Fibroblast of lung (primary cell): Measurements from ENCODE around the gene AGAP1. TPM values are rescaled to one million over a fixed set of nuclear protein-coding genes. Genes with fewer than 3 reads are reported as not detected.

Source experiments
- DNase-seq, 2 donors: peaks; one replicate each; pipeline versions ENCODE4 v3.0.0 to v3.0.0-alpha.2; 2010; ENCODE audit warnings: low read depth in 2 of 2
- H2AFZ ChIP-seq: 2 replicates; pipeline ENCODE4 v1.5.1; 2012; ENCODE audit warnings: low read length, control low read depth, inconsistent platforms
- H3K27ac ChIP-seq: 2 replicates; pipeline ENCODE4 v1.5.1; 2011; ENCODE audit warnings: low read length, control low read depth; ENCODE audit not compliant: insufficient read depth
- H3K27me3 ChIP-seq: 2 replicates; pipeline ENCODE4 v1.5.1; 2011; ENCODE audit warnings: mild to moderate bottlenecking, low read length; ENCODE audit not compliant: control insufficient read depth, insufficient read depth
- H3K36me3 ChIP-seq: 2 replicates; pipeline ENCODE4 v1.5.1; 2011; ENCODE audit warnings: low read length; ENCODE audit not compliant: control insufficient read depth, insufficient read depth
- H3K4me1 ChIP-seq: 2 replicates; pipeline ENCODE4 v1.5.1; 2011; ENCODE audit warnings: low read length; ENCODE audit not compliant: control insufficient read depth, insufficient read depth; ENCODE audit errors: extremely low read depth
- H3K4me2 ChIP-seq: 2 replicates; pipeline ENCODE4 v1.5.1; 2011; ENCODE audit warnings: low read length, control low read depth; ENCODE audit not compliant: insufficient read depth; ENCODE audit errors: extremely low read depth
- H3K4me3 ChIP-seq, 4 experiments: fragments of 200-600 bp in 1 of 4; sonication (generic) in 1 of 4; replicated peaks in 1 of 4; 2 replicates each; pipeline ENCODE4 v1.5.1; 2011 to 2016; ENCODE audit warnings: low read length in 4 of 4, low read depth in 3 of 4, mild to moderate bottlenecking in 3 of 4, control low read depth in 2 of 4, inconsistent platforms in 1 of 4, mixed read lengths in 1 of 4; ENCODE audit not compliant: insufficient read depth in 1 of 4; ENCODE audit errors: control extremely low read depth in 1 of 4
- H3K79me2 ChIP-seq: 2 replicates; pipeline ENCODE4 v1.5.1; 2012; ENCODE audit warnings: mild to moderate bottlenecking, low read length, inconsistent platforms; ENCODE audit not compliant: control insufficient read depth, insufficient read depth
- H3K9ac ChIP-seq: 2 replicates; pipeline ENCODE4 v1.5.1; 2011; ENCODE audit warnings: mild to moderate bottlenecking, low read length, control low read depth; ENCODE audit not compliant: insufficient read depth
- H3K9me3 ChIP-seq: 2 replicates; pipeline ENCODE4 v1.5.1; 2012; ENCODE audit warnings: low read depth, low read length; ENCODE audit not compliant: control insufficient read depth, insufficient read depth
- H4K20me1 ChIP-seq: 2 replicates; pipeline ENCODE4 v1.5.1; 2011; ENCODE audit warnings: low read length; ENCODE audit not compliant: control insufficient read depth, insufficient read depth; ENCODE audit errors: extremely low read depth
- EZH2 ChIP-seq: IDR thresholded peaks from 2 replicates; pipeline ENCODE4 v1.5.1; 2012; ENCODE audit warnings: low read length, control low read depth, mild to moderate bottlenecking; ENCODE audit errors: missing control alignments
- polyA plus RNA-seq, 2 donors: library from polyadenylated mRNA; depleted of rRNA in 1 of 2; stranded (reverse) in 1 of 2; unstranded in 1 of 2; fragments of >200 nt; gene quantifications; 2 replicates each; pipeline ENCODE4 v1.2.1, GENCODE V29; 2011 to 2012; ENCODE audit warnings: missing spikeins in 1 of 2
- total RNA-seq: library from RNA; depleted of rRNA; stranded (reverse); fragments of >200 nt; gene quantifications from 2 replicates; pipeline ENCODE4 v1.2.1, GENCODE V29; 2014
- TF ChIP-seq, protein P1 (sequence below), 2 donors: IDR thresholded peaks in 1 of 2; conservative IDR thresholded peaks in 1 of 2; 1 replicate in 1 of 2; 2 replicates in 1 of 2; pipeline ENCODE4 v1.5.1; 2011 to 2012; ENCODE audit warnings: low read length in 2 of 2, control low read depth in 1 of 2, inconsistent platforms in 1 of 2, low read depth in 1 of 2, mild to moderate bottlenecking in 1 of 2

Gene AGAP1
- total and polyA plus RNA-seq, 2 donors (not counting 1 experiment from before 2014, with no cell fraction given): 10.6 to 14.0 TPM

DNA sequence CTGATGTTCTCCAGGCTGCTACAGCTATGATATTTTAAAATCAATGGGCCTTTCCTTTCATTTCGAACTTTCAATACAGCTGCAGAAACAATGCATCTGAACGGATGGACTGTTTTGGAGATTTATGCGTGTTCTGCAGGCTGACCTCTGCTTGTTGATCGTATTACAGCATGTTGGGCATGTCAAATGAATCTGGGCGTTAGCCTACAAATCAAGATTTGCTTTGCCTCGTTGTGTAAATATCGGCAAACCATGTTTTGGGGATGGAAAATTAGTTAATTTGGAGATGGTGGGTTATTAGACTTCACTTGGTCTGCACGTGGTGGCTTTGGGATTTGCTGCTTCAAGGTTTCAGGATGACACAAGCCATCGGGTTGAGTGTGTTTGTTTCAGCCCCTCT, 129.3 kb downstream of the AGAP1 start:
- H4K20me1 ChIP-seq: no peaks in the 10 kb centered on the region
- TF ChIP-seq, protein P1, sequence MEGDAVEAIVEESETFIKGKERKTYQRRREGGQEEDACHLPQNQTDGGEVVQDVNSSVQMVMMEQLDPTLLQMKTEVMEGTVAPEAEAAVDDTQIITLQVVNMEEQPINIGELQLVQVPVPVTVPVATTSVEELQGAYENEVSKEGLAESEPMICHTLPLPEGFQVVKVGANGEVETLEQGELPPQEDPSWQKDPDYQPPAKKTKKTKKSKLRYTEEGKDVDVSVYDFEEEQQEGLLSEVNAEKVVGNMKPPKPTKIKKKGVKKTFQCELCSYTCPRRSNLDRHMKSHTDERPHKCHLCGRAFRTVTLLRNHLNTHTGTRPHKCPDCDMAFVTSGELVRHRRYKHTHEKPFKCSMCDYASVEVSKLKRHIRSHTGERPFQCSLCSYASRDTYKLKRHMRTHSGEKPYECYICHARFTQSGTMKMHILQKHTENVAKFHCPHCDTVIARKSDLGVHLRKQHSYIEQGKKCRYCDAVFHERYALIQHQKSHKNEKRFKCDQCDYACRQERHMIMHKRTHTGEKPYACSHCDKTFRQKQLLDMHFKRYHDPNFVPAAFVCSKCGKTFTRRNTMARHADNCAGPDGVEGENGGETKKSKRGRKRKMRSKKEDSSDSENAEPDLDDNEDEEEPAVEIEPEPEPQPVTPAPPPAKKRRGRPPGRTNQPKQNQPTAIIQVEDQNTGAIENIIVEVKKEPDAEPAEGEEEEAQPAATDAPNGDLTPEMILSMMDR (conservative IDR thresholded peaks at IDR 0.05 in 1 of 2, IDR thresholded peaks at IDR 0.05 in 1 of 2; ENCODE audit: low read depth in 1 of 2, low read length in 2 of 2): no peak
- TF ChIP-seq EZH2: no peak

DNA sequence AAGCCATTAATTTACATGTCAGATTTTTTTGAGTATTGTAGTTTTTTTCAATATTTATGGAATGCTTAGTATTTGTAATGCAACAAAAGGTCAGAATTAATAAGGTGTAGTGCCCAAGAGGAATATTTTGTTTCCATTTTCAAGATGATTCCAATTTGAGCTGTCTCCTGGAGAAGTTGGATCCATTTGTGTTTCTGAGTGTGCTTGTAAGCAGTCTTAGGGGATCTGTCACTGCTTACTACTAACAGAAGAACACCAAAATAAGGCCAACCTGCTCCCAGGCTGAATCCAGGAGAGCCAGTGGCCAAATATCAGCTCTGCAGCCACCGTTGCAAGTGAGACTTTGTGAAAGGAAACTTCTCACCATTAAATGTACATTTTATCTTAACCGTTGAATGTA, 129.9 kb downstream of the AGAP1 start:
- Histone ChIP-seq H3K4me3 (no peak overlapping the region), H3K27ac (no peak overlapping the region), H2AFZ (no peak overlapping the region), H3K27me3 (no peaks in the 10 kb centered on the region), H3K4me1 (no peaks in the 10 kb centered on the region), H3K4me2 (no peak overlapping the region), H3K79me2 (peaks cover 5% of the 10 kb centered on the region), H3K36me3 (no peaks in the 10 kb centered on the region), H4K20me1 (no peaks in the 10 kb centered on the region), H3K9me3 (no peaks in the 10 kb centered on the region), H3K9ac (no peak overlapping the region)
- no peak for TF ChIP-seq EZH2
- TF ChIP-seq, protein P1 (conservative IDR thresholded peaks at IDR 0.05 in 1 of 2, IDR thresholded peaks at IDR 0.05 in 1 of 2; ENCODE audit: low read depth in 1 of 2, low read length in 2 of 2): no peak
- DNase-seq: no peak

More for the DNA sequence above, 129.3 kb downstream of the AGAP1 start:
- Histone ChIP-seq H3K4me1 (no peaks in the 10 kb centered on the region), H3K4me2 (no peak overlapping the region), H3K79me2 (peaks cover 5% of the 10 kb centered on the region), H2AFZ (no peak overlapping the region), H3K9ac (no peak overlapping the region), H3K36me3 (no peaks in the 10 kb centered on the region), H3K9me3 (no peaks in the 10 kb centered on the region), H3K27me3 (no peaks in the 10 kb centered on the region), H3K27ac (no peak overlapping the region), H3K4me3 (no peak overlapping the region)
- peak in 1 of 2 donors; percentile 29 for DNase-seq

DNA sequence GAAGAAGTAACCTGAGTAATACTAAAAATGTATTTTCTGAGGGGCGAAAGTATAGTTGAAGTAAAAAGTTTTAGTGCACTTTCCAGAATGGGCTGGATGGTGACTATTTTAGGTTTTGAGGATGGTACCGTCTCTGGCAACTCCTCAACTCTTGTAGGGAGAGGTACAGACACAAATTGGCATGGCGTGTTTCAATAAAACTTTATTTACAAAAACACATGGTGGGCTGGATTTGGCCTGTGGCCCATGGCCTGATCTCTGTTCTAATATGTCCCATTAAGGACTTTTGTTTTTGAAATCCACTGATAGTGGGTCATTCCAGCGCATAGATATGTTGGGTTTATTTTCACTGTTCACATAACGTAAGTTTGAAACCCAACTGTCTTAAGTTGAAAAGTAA, 132.8 kb downstream of the AGAP1 start:
- no peak for DNase-seq
- Histone ChIP-seq H4K20me1 (no peaks in the 10 kb centered on the region), H3K4me2 (no peak overlapping the region), H3K79me2 (peaks cover 3% of the 10 kb centered on the region), H3K9ac (no peak overlapping the region), H3K4me3 (no peak overlapping the region), H3K36me3 (no peaks in the 10 kb centered on the region), H3K27ac (no peak overlapping the region), H3K4me1 (no peaks in the 10 kb centered on the region), H3K27me3 (no peaks in the 10 kb centered on the region), H2AFZ (no peak overlapping the region), H3K9me3 (no peaks in the 10 kb centered on the region)
- TF ChIP-seq EZH2: no peak
